Erythroblast (primary cell): ENCODE measurements around the gene FILIP1L.

Source experiments
- DNase-seq, 2 experiments: peaks; one replicate each; lab custom pipeline; 2025; lab: John Stamatoyannopoulos, UW
- GATA1 ChIP-seq: IDR thresholded peaks from 2 replicates; pipeline ENCODE4 v1.6.1; 2011; ENCODE audit warnings: low read depth, mild to moderate bottlenecking, control low read depth, low read length, moderate library complexity
- POLR2A ChIP-seq: IDR thresholded peaks from 2 replicates; pipeline ENCODE4 v1.6.1; 2011; ENCODE audit warnings: mild to moderate bottlenecking, low read length

FILIP1L gene

DNA sequence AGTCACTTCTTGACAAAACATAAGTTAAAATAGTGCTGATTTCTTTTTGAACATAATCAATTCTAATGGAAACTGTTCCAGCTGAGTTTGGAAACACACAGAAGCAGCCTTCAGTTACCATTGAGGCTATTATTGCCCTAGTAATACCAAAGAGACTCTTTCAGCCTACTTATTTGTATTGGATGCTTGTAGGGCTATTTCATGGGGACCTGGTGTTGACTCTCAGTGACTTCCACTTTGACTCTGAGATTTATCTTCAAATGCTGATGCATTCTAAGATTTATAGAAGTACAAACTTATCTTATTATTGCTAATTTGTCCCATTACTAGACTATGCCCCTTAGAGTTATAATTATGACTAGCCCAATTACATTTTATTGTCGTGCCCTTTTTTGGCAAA is 229.2 kb downstream of the FILIP1L start:
- DNase-seq: no peak
- TF ChIP-seq POLR2A (no peak), GATA1 (no peak)

DNA sequence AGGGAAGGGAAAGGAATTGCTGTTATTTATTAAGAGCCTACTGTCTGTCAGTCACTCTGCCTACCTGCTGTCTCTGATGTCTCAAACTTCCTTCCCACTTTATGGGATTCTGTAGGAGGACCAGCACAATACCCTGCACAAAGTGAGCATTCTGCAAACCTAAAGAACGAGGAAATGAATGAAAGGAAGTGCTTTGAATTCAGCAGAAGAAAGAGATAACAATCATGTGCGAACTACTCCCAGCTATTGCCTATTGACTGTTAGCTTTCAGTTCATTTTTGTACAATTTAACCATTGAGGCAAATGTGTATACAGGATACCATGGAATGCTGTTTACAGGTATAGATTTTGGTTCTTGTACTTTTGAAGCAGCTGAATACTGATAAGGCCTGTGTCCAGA is 229.8 kb downstream of the FILIP1L start:
- no peak for DNase-seq
- TF ChIP-seq GATA1: no peak
- TF ChIP-seq POLR2A: no peak

DNA sequence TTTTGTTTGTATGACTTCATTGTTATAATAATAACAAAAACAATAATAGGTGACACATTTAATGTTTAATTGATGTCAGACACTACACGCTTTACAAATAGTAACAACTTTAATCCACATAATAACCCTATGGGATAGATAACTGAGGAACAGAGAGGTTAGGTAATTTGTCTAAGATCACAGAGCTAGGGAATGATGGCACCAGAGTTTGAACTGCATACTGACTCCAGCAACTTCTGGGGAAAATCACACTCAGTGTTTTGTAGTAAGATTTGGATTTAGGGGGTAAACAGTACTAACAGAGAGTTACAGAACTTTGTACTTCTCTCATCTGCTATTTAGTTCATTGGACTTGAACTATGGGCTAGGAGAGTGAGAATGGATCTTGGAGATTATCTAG is 230.6 kb downstream of the FILIP1L start:
- no peak for TF ChIP-seq GATA1
- DNase-seq: no peak

DNA sequence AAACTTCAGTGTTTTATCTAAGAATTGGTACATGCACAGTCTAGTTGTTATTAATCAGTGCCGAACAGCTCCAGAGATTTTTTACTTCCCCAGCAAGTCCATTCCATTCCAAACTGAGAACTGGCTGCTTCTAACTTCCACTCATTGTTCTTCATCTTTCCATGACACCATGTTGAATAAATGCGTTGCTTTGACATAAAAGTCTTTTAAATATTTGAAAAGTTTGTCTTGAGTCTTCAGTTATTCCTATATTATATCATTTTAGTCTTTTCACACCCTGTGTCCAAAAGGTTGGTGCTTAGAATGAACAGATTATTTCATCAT is 231.2 kb downstream of the FILIP1L start:
- peak in 1 of 2 experiments; percentile 21 for DNase-seq
- TF ChIP-seq GATA1 (no peak), POLR2A (no peak)

DNA sequence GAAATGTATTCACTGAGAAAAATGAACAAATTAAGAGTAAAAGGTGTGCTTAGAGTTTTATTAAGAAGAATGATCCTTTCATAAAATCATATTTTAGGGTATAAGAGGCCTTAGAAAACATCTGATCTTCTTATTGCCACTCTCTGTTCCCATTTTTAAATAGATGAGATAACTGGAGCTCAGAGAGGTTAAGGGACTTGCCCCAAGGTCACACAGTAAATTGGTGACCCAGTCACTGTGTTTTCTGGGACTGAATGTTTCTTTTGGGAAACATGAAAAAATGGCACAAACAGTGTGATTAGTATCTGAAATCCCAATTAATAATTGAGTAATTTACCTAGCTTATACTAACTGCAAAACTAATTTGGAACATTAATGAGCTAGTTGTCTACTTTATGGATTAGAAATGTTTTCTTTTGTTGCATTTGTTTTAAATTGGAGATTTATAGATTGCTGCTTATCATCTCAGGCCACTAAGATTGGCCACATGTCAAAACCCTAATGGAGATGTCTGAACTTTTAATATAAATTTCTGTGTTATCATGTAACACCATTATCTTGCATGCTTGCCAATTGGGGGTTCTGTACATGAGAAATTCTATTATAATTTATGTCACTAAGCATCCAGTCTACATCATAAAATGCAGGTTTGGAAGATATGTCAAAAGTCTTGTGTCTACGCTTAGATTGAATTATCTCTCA is 231.7 kb downstream of the FILIP1L start:
- TF ChIP-seq GATA1 (no peak), POLR2A (no peak)

DNA sequence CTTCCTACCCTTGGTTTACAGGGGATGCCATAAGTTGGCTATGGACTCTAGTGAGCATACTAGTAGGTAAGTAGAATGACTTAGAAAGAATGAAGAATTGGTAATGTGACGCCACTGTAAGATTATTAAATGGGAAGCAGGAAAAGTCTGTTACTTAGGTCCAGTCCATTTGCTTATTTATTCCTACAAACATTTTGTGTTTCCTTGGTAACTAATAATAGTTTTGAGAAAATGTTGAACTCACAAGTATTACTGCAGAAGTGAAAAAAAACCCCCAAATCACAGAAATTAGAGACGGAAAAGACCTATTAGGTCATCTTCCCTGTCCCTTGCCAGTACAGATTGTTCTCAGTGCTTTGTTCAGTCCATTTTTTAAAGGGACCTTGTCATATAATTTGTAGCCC is 233.2 kb downstream of the FILIP1L start:
- TF ChIP-seq POLR2A (no peak), GATA1 (no peak)
- no peak for DNase-seq

More for the DNA sequence above, 231.7 kb downstream of the FILIP1L start:
- DNase-seq: peak; percentile 21 to 75

DNA sequence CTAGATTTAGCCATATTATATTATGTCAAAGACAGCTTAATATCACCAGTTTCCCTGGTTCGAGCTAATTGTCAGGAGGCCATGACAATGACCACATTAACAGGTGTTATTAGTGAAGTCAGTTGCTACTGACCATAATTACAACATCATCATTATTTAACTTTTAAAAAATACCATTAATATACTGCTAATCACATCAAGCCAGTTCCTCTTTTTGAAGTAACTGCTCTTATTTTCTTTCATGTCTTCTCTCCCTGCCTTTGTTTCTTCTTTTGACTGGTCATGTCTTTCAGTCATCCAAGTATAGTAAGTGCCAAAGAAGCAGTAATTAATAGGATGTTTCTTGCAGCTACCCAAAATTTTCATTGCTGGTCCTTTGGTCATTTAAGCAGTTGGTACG is 235.0 kb downstream of the FILIP1L start:
- no peak for DNase-seq
- TF ChIP-seq POLR2A: no peak
- TF ChIP-seq GATA1: no peak

DNA sequence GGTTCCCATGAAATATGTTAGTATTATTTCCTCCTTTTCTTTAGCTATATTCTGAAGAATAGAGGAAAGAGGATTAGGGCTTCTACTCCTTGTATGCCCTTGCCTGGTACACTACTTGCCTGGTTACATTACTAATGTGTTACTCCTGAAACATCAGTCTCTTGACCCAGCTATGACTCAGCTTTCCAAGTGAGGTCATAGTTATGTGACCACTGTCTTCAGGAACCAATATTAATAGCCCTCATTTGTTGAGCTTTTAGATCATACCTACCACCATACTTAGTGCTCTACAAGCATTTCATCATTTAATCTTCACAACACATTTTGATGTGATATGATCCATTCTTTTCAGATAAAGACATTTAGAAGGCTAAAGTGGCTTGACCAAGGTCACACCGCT is 236.3 kb downstream of the FILIP1L start:
- TF ChIP-seq POLR2A (no peak), GATA1 (no peak)
- DNase-seq: peak; percentile 48 to 66

DNA sequence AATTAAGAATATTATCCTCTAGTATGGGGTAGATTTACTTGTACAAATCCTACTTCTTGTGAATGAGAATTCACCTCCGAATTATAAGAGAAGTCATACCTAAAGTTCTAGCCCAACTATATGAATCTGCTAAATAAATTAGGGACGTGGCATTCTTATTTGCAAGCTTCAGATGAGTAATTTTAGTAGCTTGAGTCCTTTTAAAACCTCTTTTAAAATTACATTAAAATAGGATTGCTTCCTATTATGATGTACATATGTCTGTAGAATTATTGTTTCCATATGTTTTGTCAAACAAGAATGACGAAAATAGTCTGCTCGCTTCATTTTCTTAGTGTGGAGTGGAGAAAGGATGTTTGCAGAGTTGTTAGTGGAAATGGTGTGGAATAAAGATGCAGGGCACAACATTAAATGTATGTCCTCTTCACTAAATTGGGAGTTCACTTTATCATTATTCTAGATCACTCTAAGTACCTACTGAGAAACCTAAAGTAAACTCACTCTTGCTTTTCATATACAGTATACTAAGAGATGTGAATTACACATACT is 237.2 kb downstream of the FILIP1L start:
- peak in 1 of 2 experiments; percentile 23 for DNase-seq
- no peak for TF ChIP-seq POLR2A
- no peak for TF ChIP-seq GATA1

DNA sequence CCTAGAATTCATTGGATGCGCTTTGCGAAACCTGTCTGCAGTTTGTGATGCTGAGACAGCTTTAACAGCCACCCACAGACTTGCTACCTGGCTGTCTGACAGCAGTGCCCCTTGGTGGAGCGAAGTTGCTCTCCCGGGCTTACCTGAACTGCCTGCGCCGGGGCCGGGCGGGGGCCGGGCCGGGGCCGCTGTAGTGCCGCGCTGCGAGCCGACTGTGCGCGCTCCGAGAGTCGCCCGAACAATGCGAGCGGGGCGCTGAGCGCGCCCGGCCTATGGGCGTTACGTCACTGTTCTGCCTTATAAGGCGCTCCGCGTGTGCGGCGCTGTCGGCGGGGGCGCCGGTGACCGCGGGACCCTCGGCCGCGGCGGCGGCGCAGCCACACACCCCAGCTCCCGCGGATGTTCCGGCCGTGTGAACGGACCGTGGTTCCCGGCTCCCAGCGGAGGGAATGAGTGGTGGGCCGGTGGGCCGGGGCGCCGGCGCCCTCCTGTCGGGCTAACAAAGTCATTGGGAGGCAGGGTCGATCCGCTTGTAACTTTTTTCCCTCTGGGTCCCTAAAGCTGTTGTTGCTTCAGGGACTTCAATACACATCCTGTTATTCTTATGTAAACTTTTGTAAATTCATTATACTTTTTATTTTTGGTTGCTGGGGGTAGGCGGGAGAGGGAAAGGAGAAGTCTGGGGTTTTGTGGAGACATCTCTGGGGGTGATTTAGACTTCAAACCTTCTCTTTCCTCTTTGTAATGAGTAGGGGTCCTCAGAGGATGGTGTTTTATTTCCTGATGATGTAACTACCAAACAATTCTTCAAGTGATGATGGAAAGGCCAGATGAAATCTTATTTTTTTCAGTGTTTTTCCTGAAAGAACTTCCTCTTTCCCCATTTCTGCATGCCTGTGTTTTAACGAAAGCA is 238.1 kb downstream of the FILIP1L start:
- peak; percentile 83 to 86 for DNase-seq
- no peak for TF ChIP-seq GATA1
- peak; percentile 44 for TF ChIP-seq POLR2A

DNA sequence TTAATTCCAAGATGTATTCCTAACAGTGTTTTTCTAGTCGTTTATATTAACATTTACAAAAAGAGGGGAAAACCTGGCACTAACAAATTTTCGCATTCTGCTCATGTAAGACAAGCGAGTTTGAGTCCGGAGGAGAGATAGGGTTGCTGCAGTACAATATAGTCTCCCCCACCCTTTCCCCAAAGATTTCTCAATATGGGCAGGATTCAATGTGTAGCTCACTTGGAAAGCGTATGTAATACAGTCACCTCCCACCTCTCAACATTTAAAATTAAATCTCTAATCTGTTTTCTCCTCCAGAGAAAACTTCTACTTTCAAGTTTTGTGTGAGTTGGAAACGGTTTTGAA is 238.7 kb downstream of the FILIP1L start:
- no peak for TF ChIP-seq GATA1
- no peak for TF ChIP-seq POLR2A
- DNase-seq: peak; percentile 65 to 71

DNA sequence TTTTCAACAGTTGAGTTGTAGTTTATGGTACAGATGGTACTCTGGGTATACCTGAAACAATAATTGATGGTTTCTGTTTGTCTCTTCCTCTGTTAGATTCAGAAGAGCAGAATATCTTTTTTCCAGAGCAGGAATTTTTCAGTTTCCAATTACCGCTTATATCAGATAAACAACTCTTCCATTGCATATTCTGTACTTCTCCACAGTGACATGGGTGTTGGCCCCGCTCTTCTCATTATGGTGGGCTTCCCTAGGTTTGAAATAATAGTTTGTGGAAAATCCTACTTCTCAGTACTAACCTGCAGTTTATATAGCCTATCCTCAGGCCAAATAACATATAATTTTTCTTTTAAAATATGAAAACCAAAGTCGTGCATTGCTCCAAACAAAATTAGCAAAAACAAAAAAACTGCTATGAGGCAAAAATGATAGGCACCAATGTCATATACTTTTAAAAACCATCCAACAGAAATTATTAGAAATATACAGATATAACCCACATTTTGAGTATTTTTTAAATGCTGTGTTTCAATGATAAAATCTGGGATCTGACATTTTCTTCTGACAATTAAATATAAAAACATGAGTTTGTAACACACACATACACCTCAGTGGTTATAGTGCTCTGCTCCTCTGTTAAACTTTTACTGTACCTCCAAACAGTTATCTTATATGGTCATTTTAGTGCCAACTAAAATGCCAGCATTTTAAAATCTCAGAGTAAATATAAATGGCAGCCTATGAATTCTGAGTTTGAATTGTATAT is 239.9 kb downstream of the FILIP1L start:
- DNase-seq: no peak
- TF ChIP-seq POLR2A (no peak), GATA1 (no peak)

DNA sequence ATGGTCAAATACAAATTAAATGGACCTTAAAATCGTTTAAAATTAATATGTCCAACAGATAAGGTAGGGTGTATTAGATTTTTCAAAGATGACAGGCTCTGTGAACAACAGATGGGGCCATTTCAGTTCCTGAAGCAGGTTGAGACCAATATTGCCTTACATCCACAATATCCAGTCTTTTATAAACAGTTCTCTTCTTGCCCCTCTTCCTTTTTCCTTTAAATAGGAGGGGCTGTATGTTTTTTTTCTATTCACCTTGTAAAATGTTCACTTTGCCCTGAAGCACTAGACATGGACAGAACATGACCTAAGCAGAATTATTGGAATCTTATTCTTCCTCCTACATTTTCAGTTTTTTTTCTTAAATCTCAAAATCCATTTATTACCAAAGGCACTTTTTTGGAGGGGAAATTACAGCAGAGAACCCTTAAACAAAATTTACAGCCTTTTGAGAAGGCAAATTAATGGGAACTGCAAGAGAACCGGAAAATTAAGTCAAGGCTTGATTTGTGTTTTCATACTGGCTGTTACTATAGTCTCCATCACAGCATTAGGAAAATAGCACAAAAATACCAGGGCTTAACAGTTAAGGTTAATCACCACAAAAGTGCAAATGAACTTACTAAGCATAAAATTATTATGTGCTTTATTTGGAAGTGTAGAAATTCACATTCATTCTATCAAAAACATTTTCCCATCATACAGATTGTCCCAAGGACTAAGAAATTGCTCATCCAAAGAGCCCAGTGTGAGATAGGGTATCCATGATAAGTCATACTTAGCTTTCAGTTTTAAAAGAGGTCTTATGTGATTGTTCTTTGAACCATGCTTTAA is 240.8 kb downstream of the FILIP1L start:
- DNase-seq: no peak
- no peak for TF ChIP-seq POLR2A
- TF ChIP-seq GATA1: no peak
